ENCODE measurements around the gene GNG3.
"Not testable (repeated sequence)": the region's sequence is repeated elsewhere in the genome, so short reads cannot be mapped to it uniquely, and the experiment has no call there.

GNG3 gene

DNA sequence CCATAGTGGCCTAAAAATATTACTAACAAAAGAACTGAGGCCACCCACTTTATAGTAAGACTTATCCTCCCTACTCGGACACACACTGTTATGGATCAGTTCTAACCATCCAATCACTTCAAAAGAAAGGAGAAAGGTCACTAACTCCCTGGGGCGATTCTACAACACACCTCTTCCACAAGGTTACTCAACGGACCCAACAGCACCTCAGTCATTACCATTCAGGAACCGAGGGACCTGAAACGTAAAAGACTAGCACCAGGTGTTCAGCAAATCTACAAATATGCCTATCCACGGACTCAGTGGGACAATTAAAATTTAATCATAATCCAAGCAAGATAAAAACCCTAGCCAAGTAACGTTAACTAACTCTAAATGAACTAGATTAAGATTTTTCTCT lies 18.2 kb downstream of the GNG3 start:
- no peak for DNase-seq (ENCODE audit: low spot score)
- TF ChIP-seq, protein P1, sequence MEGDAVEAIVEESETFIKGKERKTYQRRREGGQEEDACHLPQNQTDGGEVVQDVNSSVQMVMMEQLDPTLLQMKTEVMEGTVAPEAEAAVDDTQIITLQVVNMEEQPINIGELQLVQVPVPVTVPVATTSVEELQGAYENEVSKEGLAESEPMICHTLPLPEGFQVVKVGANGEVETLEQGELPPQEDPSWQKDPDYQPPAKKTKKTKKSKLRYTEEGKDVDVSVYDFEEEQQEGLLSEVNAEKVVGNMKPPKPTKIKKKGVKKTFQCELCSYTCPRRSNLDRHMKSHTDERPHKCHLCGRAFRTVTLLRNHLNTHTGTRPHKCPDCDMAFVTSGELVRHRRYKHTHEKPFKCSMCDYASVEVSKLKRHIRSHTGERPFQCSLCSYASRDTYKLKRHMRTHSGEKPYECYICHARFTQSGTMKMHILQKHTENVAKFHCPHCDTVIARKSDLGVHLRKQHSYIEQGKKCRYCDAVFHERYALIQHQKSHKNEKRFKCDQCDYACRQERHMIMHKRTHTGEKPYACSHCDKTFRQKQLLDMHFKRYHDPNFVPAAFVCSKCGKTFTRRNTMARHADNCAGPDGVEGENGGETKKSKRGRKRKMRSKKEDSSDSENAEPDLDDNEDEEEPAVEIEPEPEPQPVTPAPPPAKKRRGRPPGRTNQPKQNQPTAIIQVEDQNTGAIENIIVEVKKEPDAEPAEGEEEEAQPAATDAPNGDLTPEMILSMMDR (IDR thresholded peaks at IDR 0.05; ENCODE audit: extremely low read depth, missing control alignments): no peak

GRCh38 chr11:62726156-62726914 lies 18.9 kb downstream of the GNG3 start:
- TF ChIP-seq, protein P1 (IDR thresholded peaks at IDR 0.05; ENCODE audit: extremely low read depth, missing control alignments): no peak
- no peak for DNase-seq (ENCODE audit: low spot score)

DNA sequence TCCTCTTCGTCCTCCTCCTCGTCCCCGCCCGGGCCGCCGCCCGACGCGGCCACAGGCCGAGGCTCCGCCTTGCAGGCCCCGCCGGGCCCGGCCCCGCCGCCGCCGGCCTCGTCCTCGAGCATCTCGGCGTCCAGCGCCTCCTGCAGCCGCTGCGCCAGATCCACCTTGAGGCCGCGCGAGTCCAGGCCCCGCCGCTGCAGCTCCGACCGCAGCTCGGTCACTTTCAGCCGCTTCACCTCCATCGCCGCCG lies 19.4 kb downstream of the GNG3 start:
- TF ChIP-seq, protein P1 (IDR thresholded peaks at IDR 0.05; ENCODE audit: extremely low read depth, missing control alignments): no peak
- no peak for DNase-seq (ENCODE audit: low spot score)

DNA sequence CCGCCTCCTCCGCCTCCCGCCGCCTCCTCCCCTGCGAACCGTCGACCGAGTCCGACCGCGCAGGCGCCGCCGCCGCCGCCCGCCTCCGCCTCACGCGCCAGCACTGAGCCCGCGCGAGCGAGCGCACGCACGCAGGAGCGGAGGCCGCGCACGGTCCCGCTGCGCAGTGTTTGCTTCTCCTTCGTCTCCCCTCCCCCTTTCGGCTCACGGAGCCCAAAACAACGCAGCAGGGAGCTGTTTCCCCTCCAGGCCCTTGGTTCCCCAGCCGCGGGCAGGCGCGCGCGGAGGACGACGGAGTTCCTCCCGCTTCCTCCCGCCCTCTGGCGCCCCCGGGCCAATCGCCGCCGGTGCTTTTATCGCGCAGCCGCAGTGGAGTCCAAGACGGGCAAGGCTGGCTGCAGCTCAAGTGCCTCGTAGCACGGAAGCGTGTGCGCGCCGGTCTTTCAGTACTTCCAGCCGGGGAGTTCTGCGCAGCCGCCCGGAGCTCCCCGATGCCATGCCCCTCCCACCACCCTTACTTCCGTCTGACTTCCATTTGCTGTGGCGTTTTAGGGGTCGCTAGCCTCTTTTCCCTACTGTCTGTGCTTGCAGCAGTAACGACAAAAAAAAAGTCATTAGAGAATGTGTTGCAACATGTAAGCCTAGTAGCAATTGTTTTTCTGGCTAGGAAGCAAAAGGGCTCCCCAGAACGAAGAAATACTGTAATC lies 19.8 kb downstream of the GNG3 start, which contains the start of gene HNRNPUL2:
HNRNPUL2 (minus strand) TSS at position 293 of the 707 bp plus-strand sequence. CDS start 301 bp downstream, outside the sequence.
- DNase-seq (ENCODE audit: low spot score): peak; percentile 98
- TF ChIP-seq, protein P1 (IDR thresholded peaks at IDR 0.05; ENCODE audit: extremely low read depth, missing control alignments): no peak

DNA sequence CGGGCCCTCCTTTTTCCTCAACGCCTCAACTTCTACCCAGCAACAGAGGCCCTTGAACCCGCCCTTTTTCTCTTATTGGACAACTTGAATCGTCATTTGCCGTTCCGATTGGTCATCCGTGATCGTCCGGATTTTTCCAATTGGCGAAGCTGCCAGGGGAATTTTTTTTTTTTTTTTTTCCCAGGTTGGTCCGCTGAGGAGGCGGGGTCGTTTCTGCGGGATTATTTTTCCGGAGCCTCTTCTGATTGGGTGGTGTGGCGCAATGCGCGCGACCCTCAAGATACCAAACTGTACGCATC lies 20.3 kb downstream of the GNG3 start:
- TF ChIP-seq, protein P1 (IDR thresholded peaks at IDR 0.05; ENCODE audit: extremely low read depth, missing control alignments): no peak
- peak; percentile 87 for DNase-seq (ENCODE audit: low spot score)

DNA sequence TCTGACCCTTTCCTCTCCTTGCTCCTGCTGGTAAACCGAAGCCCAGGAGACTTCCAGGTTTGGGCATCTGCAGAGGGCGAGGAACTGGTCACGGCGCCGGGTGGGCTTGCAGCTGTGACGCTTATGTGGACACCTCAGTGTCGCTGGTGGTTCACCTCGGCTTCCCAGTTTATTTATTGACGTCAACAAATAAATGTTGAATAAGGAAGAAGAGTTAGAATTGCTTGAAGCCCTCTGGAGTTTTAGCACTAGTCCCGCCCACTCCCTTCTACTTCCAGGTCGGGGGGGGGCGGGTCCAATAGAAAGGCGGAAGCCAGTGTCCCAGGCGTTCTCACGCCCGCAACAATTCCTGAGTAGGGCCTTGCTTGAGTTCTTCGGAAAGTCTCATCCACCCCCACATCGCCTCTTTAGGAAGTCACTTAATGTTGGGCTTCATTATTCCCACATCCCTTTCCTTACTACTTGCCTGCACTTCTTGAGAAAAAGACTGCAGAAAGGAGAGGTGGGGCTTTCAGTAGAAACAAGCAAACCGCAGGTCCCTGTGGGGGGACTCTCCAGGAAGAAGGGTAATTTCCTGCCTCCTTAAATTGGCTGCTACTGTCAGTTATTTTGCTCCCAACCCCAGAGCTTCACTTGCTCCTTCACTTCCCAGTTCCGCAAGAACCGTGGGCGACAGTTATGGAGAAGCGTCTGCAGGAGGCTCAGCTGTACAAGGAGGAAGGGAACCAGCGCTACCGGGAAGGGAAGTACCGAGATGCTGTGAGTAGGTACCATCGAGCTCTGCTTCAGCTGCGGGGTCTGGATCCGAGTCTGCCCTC lies 20.9 kb downstream of the GNG3 start, which contains the start of gene TTC9C:
TTC9C (plus strand) TSS at position 316 of the 818 bp plus-strand sequence; CDS start at position 679, 363 bp downstream.
- TF ChIP-seq, protein P1 (IDR thresholded peaks at IDR 0.05; ENCODE audit: extremely low read depth, missing control alignments): no peak
- peak; percentile 77 for DNase-seq (ENCODE audit: low spot score)

DNA sequence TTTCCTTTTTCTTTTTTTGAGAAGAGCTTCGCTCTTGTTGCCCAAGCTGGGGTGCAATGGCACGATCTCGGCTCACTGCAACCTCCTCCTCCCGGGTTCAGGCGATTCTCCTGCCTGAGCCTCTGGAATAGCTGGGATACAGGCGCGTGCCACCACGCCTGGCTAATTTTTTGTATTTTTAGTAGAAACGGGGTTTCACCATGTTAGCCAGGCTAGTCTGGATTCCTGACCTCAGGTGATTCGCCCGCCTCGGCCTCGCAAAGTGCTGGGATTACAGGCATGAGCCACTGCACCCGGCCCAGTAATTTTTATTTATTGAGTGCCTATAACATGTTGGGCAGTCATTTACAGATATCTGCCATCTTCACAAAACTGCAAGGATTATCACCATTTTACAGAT lies 22.6 kb downstream of the GNG3 start:
- DNase-seq (ENCODE audit: low spot score): not testable (repeated sequence)

All from GM20000 (cell line).